NCI-H2196 (cell line): ENCODE data around the gene F10.
"Not testable (repeated sequence)": the region's sequence is repeated elsewhere in the genome, so short reads cannot be mapped to it uniquely, and the experiment has no call there.

Experiments
- DNase-seq: peaks from one replicate; lab custom pipeline; 2025; ENCODE audit not compliant: unreplicated experiment; lab: John Stamatoyannopoulos, UW

Gene F10

GRCh38 chr13:113098162-113098732, 24.4 kb upstream of the F10 start:
- DNase-seq = no peak

GRCh38 chr13:113099142-113099541, 23.5 kb upstream of the F10 start:
- DNase-seq = no peak

GRCh38 chr13:113102302-113102701, 20.3 kb upstream of the F10 start:
- DNase-seq = not testable (repeated sequence)

- no peak for DNase-seq
Observed at GRCh38 chr13:113102727-113103126, 19.9 kb upstream of the F10 start.

- DNase-seq = no peak
Observed at GRCh38 chr13:113103646-113104045, 19.0 kb upstream of the F10 start.

GRCh38 chr13:113105032-113105920, 17.3 kb upstream of the F10 start, which contains the start of gene F7:
F7 (plus strand) TSS chr13:113105791; CDS start chr13:113105842, 51 bp downstream.
- DNase-seq = no peak

- DNase-seq = no peak
Observed at GRCh38 chr13:113105921-113106452, 16.6 kb upstream of the F10 start.

- no peak for DNase-seq
Observed at GRCh38 chr13:113106711-113107351, 15.8 kb upstream of the F10 start.

GRCh38 chr13:113108521-113108920, 14.1 kb upstream of the F10 start:
- not testable (repeated sequence) for DNase-seq

- no peak for DNase-seq
Observed at GRCh38 chr13:113109151-113110047, 13.2 kb upstream of the F10 start.

- DNase-seq = no peak
Observed at GRCh38 chr13:113110048-113110851, 12.3 kb upstream of the F10 start.

- DNase-seq = no peak
Observed at GRCh38 chr13:113110852-113111315, 11.7 kb upstream of the F10 start.

- DNase-seq = not testable (repeated sequence)
Observed at GRCh38 chr13:113111821-113112220, 10.8 kb upstream of the F10 start.

- DNase-seq = not testable (repeated sequence)
Observed at GRCh38 chr13:113112475-113112874, 10.1 kb upstream of the F10 start.

GRCh38 chr13:113112893-113113845, 9.4 kb upstream of the F10 start:
- no peak for DNase-seq

GRCh38 chr13:113113846-113114271, 8.7 kb upstream of the F10 start:
- no peak for DNase-seq

GRCh38 chr13:113114511-113115362, 7.9 kb upstream of the F10 start:
- no peak for DNase-seq
